Spleen (tissue), 11 donors: ENCODE data around the gene MEGF8. TPM values are rescaled to one million over a fixed set of nuclear protein-coding genes. Genes with fewer than 3 reads are reported as not detected.

Experiments
- DNase-seq: peaks from one replicate; pipeline ENCODE4 v3.0.0-alpha.2; 2020
- H3K27ac ChIP-seq, 8 donors: fragments of 200-600 bp; sonication (generic) in 7 of 8; 1 replicate in 4 of 8; 2 replicates in 4 of 8; pipeline versions ENCODE4 v1.5.0 to v1.8.0; 2016 to 2021; ENCODE audit warnings: inconsistent platforms in 4 of 8, mild to moderate bottlenecking in 4 of 8, moderate library complexity in 1 of 8
- H3K27me3 ChIP-seq, 7 donors: fragments of 200-600 bp; sonication (generic) in 6 of 7; replicated peaks in 1 of 7; 1 replicate in 4 of 7; 2 replicates in 3 of 7; pipeline versions ENCODE4 v1.5.0 to v1.8.0; 2016 to 2021; ENCODE audit warnings: inconsistent platforms in 3 of 7, mild to moderate bottlenecking in 1 of 7
- H3K36me3 ChIP-seq, 6 donors: fragments of 200-600 bp; sonication (generic) in 5 of 6; 1 replicate in 4 of 6; 2 replicates in 2 of 6; pipeline versions ENCODE4 v1.5.0 to v1.8.0; 2016 to 2021; ENCODE audit warnings: inconsistent platforms in 2 of 6
- H3K4me1 ChIP-seq, 6 donors: fragments of 200-600 bp; sonication (generic) in 5 of 6; 1 replicate in 3 of 6; 2 replicates in 3 of 6; pipeline versions ENCODE4 v1.5.0 to v1.8.0; 2016 to 2021; ENCODE audit warnings: inconsistent platforms in 3 of 6
- H3K4me3 ChIP-seq, 8 donors: fragments of 200-600 bp; sonication (generic) in 7 of 8; 1 replicate in 4 of 8; 2 replicates in 4 of 8; pipeline versions ENCODE4 v1.5.0 to v1.8.0; 2016 to 2021; ENCODE audit warnings: inconsistent platforms in 4 of 8, mild to moderate bottlenecking in 4 of 8, moderate library complexity in 2 of 8
- H3K9me3 ChIP-seq, 8 donors: fragments of 200-600 bp; sonication (generic) in 7 of 8; 1 replicate in 4 of 8; 2 replicates in 4 of 8; pipeline versions ENCODE4 v1.5.0 to v1.8.0; 2016 to 2021; ENCODE audit warnings: inconsistent platforms in 4 of 8
- CTCF ChIP-seq, 11 experiments: fragments of 200-600 bp in 7 of 11; fragments of 450-650 bp in 4 of 11; sonication (generic) in 4 of 11; IDR thresholded peaks in 8 of 11; conservative IDR thresholded peaks in 3 of 11; 1 replicate in 7 of 11; 2 replicates in 4 of 11; pipeline versions ENCODE4 v1.4.0 to v1.8.0; 2016 to 2021; ENCODE audit warnings: antibody characterized with exemption in 11 of 11, inconsistent platforms in 4 of 11, mild to moderate bottlenecking in 1 of 11
- POLR2A ChIP-seq, 3 donors: fragments of 450-650 bp; IDR thresholded peaks; one replicate each; pipeline ENCODE4 v1.5.1; 2017; ENCODE audit warnings: antibody characterized with exemption in 3 of 3, mild to moderate bottlenecking in 1 of 3
- POLR2AphosphoS5 ChIP-seq, 3 donors: sonication (generic); formaldehyde crosslinking; IDR thresholded peaks; one replicate each; pipeline ENCODE4 v1.5.1; 2017; ENCODE audit warnings: antibody characterized with exemption in 3 of 3
- WGBS, 5 donors: extraction: QIAGEN DNeasy Blood & Tissue Kit in 3 of 5; methylation state at CpG; one replicate each; pipeline versions ENCODE4 v1.1.5 to v1.1.7; 2013 to 2018; 5-methylcytosine and 5-hydroxymethylcytosine counted together
- intact Hi-C: fragments of 100-400 bp; cut with DNase I; formaldehyde crosslinking; loops from one replicate; pipeline ENCODE4 v1.15.0; 2023; ENCODE audit warnings: low total_unique reads
- polyA plus RNA-seq, 3 donors: library from polyadenylated mRNA; stranded (reverse); fragments of 200-250 nt; gene quantifications; one replicate each; pipeline ENCODE4 v1.2.1, GENCODE V29; 2013
- total RNA-seq, 7 donors: library from RNA; depleted of rRNA in 3 of 7; stranded (reverse); fragments of >200 nt in 3 of 7; fragmentation: NEBNext Ultra II Directional in 4 of 7; extraction: Animal tissue kit (Norgen Biotek cat#: 25700) in 4 of 7; gene quantifications; one replicate each; pipeline versions ENCODE4 v1.1.0 to v1.2.1, GENCODE V29; 2016 to 2021
- donor health status: healthy with polysubstance abuse.
- donor health status: DM: no; HTN: no; CAD: no; lungs with moderate emphysema.
- donor health status: DM: no; HTN: no; CAD: no.
- donor health status: Bipolar disorder and iron deficiency.
- donor health status: healthy.
- donor health status: DM: no; HTN: no; CAD: no.
- donor health status: DM: yes; HTN: yes; CAD: no.

The MEGF8 gene
- total and polyA plus RNA-seq, 10 donors: 2.3 to 26.2 (median 18.7) TPM

GRCh38 chr19:42422092-42422900 is 96.9 kb downstream of the MEGF8 start:
- peaks cover 24 to 65% (median 51%) of the 10 kb centered on the region in 6 donors for H3K4me1 ChIP-seq
- peaks cover 0 to 16% (median 0%) of the 10 kb centered on the region in 6 donors for H3K36me3 ChIP-seq
- intact Hi-C loops: no loop called here
- no peak for TF ChIP-seq POLR2AphosphoS5 (IDR thresholded peaks at IDR 0.05)
- no peak for TF ChIP-seq CTCF (IDR thresholded peaks at IDR 0.05 in 8 of 11, conservative IDR thresholded peaks at IDR 0.05 in 3 of 11)
- TF ChIP-seq POLR2A (IDR thresholded peaks at IDR 0.05): peak in 1 of 3 donors; percentile 25
- H3K9me3 ChIP-seq: no peaks in the 10 kb centered on the region
- 47 to 54% (median 50%) methylated on average over 17 of the region's 17 CpGs for whole genome bisulfite sequencing, 5 donors
- peaks cover 0 to 7% (median 0%) of the 10 kb centered on the region in 7 donors for H3K27me3 ChIP-seq
- peak overlapping the region; percentile 43 to 92 (median 90) for H3K27ac ChIP-seq
- DNase-seq: peak; percentile 70
- peak overlapping the region; percentile 46 to 98 (median 85) for H3K4me3 ChIP-seq

- peaks cover 24 to 65% (median 51%) of the 10 kb centered on the region in 6 donors for H3K4me1 ChIP-seq
- WGBS, 5 donors: 1 to 2% (median 1%) methylated on average over 27 to 38 of the region's 38 CpGs
- H3K36me3 ChIP-seq: peaks cover 0 to 9% (median 0%) of the 10 kb centered on the region in 6 donors
- peaks cover 0 to 7% (median 0%) of the 10 kb centered on the region in 7 donors for H3K27me3 ChIP-seq
- intact Hi-C loops: no loop called here
- TF ChIP-seq POLR2AphosphoS5 (IDR thresholded peaks at IDR 0.05) (no peak), CTCF (IDR thresholded peaks at IDR 0.05 in 8 of 11, conservative IDR thresholded peaks at IDR 0.05 in 3 of 11) (peak in 3 of 11 experiments; percentile 0 to 14 (median 10))
- peak; percentile 82 for DNase-seq
- H3K4me3 ChIP-seq: peak overlapping the region; percentile 46 to 98 (median 85)
- H3K27ac ChIP-seq: peak overlapping the region; percentile 43 to 92 (median 90)
- no peaks in the 10 kb centered on the region for H3K9me3 ChIP-seq
Observed at GRCh38 chr19:42422901-42423461, 97.5 kb downstream of the MEGF8 start.

- Histone ChIP-seq H3K9me3 (no peaks in the 10 kb centered on the region), H3K27me3 (peaks cover 0 to 7% (median 0%) of the 10 kb centered on the region in 7 donors), H3K36me3 (peaks cover 0 to 4% (median 0%) of the 10 kb centered on the region in 6 donors), H3K4me3 (peak overlapping the region; percentile 46 to 98 (median 85)), H3K27ac (peak overlapping the region; percentile 43 to 92 (median 90)), H3K4me1 (peaks cover 24 to 65% (median 51%) of the 10 kb centered on the region in 6 donors)
- TF ChIP-seq CTCF (IDR thresholded peaks at IDR 0.05 in 8 of 11, conservative IDR thresholded peaks at IDR 0.05 in 3 of 11): peak in 4 of 11 experiments; percentile 16 to 37 (median 22)
- peak in 2 of 3 donors; percentile 59 to 80 for TF ChIP-seq POLR2A (IDR thresholded peaks at IDR 0.05)
- TF ChIP-seq POLR2AphosphoS5 (IDR thresholded peaks at IDR 0.05): peak; percentile 90 to 96 (median 92)
- peak; percentile 96 for DNase-seq
- WGBS, 5 donors: 2 to 6% (median 5%) methylated on average over 50 to 65 of the region's 65 CpGs
- intact Hi-C loops: no loop called here
Observed at GRCh38 chr19:42423462-42424344, 98.3 kb downstream of the MEGF8 start.
